ENCODE results near the gene HSPB9.

HSPB9 gene

GRCh38 chr17:42146911-42147607 is 24.5 kb downstream of the HSPB9 start:
- DNase-seq (ENCODE audit: low read depth): no peak

GRCh38 chr17:42153919-42154742 is 31.5 kb downstream of the HSPB9 start:
- TF ChIP-seq CTCF (IDR thresholded peaks at IDR 0.05; ENCODE audit: low read depth, low read length, missing control alignments): no peak
- no peak for DNase-seq (ENCODE audit: low read depth)
- H3K4me3 ChIP-seq (ENCODE audit: low read depth, low read length): peak overlapping the region; percentile 64

More at GRCh38 chr17:42146911-42147607, 24.5 kb downstream of the HSPB9 start:
- no peak overlapping the region for H3K4me3 ChIP-seq (ENCODE audit: low read depth, low read length)
- no peak for TF ChIP-seq CTCF (IDR thresholded peaks at IDR 0.05; ENCODE audit: low read depth, low read length, missing control alignments)

DNA sequence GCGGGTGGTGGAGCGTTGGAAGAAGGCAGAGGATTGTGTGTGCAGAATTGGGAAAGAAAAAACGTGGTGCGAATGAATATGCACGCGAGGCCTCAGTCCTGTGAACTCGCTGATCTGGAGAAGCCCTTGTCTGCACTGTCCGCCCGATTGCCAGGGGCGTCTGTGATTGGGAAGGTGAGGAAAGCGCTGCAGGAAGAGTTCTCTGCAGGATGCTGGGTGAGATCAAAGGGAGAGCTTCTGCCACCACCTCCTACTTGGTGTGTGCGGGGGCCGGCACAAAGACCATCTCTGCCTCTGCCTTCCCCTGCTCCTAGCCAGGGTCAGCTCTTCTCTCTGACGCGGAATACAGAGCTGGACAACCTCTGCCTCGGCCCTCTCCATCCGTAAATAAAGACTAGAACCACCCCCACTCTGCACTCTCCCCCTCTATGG is 33.0 kb downstream of the HSPB9 start:
- DNase-seq (ENCODE audit: low read depth): no peak
- H3K4me3 ChIP-seq (ENCODE audit: low read depth, low read length): peak overlapping the region; percentile 64; the same call in 1 of the 2 replicates
- TF ChIP-seq CTCF (IDR thresholded peaks at IDR 0.05; ENCODE audit: low read depth, low read length, missing control alignments): no peak

- H3K4me3 ChIP-seq (ENCODE audit: low read depth, low read length): no peak overlapping the region
- no peak for DNase-seq (ENCODE audit: low read depth)
- no peak for TF ChIP-seq CTCF (IDR thresholded peaks at IDR 0.05; ENCODE audit: low read depth, low read length, missing control alignments)
Measured at GRCh38 chr17:42159796-42160530, 37.4 kb downstream of the HSPB9 start.

GRCh38 chr17:42160531-42160910 is 37.9 kb downstream of the HSPB9 start:
- TF ChIP-seq CTCF (IDR thresholded peaks at IDR 0.05; ENCODE audit: low read depth, low read length, missing control alignments): no peak

GRCh38 chr17:42163113-42163512 is 40.5 kb downstream of the HSPB9 start:
- no peak for DNase-seq (ENCODE audit: low read depth)
- H3K4me3 ChIP-seq (ENCODE audit: low read depth, low read length): no peak overlapping the region
- peak; percentile 75 for TF ChIP-seq CTCF (IDR thresholded peaks at IDR 0.05; ENCODE audit: low read depth, low read length, missing control alignments)

More at GRCh38 chr17:42160531-42160910, 37.9 kb downstream of the HSPB9 start:
- no peak for DNase-seq (ENCODE audit: low read depth)
- H3K4me3 ChIP-seq (ENCODE audit: low read depth, low read length): no peak overlapping the region
